ENCODE data around the gene TRIM47. TPM values are rescaled to one million over a fixed set of nuclear protein-coding genes. Genes with fewer than 3 reads are reported as not detected.
"Not testable (repeated sequence)": the region's sequence is repeated elsewhere in the genome, so short reads cannot be mapped to it uniquely, and the experiment has no call there.

Gene TRIM47
- total RNA-seq, 2 donors from 2014 or later = 16.5 to 24.1 TPM

DNA sequence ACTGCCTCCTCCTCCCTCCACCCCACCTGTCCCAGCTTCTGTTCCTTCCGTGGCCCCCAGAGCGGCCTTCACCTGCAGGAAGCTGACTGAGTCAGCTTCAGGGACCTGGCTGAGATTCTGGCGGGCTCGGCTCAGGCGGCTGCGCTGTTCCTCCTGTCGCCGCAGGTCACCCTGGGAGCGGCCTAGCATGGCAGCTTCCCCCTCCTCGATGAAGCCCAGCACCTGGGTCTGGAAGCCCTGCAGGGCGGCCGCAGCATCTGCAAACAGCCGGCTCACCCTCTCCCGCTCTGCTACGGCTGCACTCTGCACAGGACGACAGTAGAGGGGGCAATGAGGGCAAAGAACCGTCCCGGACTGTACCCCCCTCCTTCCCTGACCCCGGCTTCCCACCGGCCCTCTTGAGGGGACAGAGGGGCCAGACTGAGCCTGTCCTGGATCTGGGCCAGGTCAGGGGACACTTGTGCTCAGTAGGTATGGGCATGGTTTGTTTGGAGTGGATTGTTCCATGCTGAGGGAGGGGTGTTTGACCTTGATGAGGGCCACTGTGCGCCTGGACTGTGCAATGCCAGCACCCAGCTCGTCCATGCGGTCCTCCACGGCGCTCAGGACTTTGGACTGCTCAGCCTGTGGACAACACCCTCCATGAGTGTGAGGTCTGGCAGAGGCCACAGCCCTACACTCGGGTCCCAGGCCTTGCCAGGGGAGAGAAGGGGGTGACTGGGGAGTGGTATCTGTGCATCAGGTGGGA lies 2.0 kb downstream of the TRIM47 start:
- Mint-ChIP-seq H3K9me3 (no peaks in the 10 kb centered on the region), H3K36me3 (ENCODE audit: insufficient read depth in 2 of 2) (no peaks in the 10 kb centered on the region), H3K27me3 (ENCODE audit: low read depth) (no peaks in the 10 kb centered on the region), H3K27ac (peak overlapping the region; percentile 7), H3K4me1 (ENCODE audit: low read depth) (peaks cover 40% of the 10 kb centered on the region), H3K4me3 (peak overlapping the region; percentile 73 to 94)
- DNase-seq (peak; percentile 70 to 72), ATAC-seq (replicated peaks in 1 of 2) (peak; percentile 56 to 59)

DNA sequence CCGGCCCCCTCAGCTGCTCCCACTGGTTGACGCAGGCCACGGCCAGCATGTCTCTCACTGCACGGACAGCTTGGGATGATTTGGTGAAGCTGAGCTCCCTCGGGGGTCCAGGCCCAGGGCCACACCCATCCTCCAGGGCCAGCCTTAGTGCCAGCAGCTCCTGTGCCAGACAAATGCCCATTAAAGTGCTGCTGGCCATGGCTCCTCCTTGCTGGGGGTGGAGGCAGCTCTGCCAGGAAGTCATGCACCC lies 2.5 kb downstream of the TRIM47 start:
- no peaks in the 10 kb centered on the region for H3K27me3 Mint-ChIP-seq (ENCODE audit: low read depth)
- no peaks in the 10 kb centered on the region for H3K9me3 Mint-ChIP-seq
- peak overlapping the region; percentile 73 to 94 for H3K4me3 Mint-ChIP-seq

DNA sequence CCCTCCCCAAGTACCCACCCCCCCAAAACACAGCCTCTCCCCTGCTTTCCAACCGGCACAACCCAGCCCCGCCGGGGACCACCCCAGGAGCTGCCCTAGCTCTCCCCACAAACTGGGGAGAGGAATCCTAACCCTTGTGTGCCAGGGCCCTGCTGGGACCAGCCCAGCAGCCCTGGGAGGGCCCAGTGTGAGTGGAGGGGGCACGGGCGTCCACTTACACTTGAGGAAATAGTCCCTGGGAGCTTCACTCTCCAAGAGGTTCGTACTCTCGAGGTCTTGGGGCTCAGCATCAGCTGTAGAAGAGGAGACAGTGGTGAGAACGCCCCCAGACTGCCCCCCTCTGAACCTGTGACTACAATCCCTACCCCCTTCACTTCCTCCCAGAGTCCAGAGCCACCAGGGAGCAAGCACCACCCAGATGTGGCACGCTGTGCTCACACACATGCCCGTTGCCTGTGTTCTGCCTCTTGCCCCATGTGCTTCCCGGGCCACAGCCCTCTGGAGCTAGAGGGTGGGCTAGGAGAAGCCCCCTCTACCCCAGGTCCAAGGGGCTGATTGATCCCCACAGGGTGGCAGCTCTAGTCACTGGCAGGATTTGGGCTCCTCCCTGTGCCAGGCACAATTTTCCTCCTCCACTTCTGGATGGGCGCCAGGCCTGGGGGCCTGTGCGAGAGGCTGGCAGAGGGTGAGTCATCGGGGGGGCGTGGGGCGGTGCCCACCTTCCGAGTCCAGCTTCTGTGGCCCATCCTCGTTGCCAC lies 3.0 kb downstream of the TRIM47 start:
- Mint-ChIP-seq H3K4me3 (peak overlapping the region; percentile 73 to 94), H3K27ac (peak overlapping the region; percentile 7), H3K36me3 (ENCODE audit: insufficient read depth in 2 of 2) (no peaks in the 10 kb centered on the region), H3K4me1 (ENCODE audit: low read depth) (peaks cover 40% of the 10 kb centered on the region), H3K9me3 (no peaks in the 10 kb centered on the region), H3K27me3 (ENCODE audit: low read depth) (no peaks in the 10 kb centered on the region)
- DNase-seq (no peak), ATAC-seq (replicated peaks in 1 of 2) (no peak)

More for the DNA sequence above, 2.5 kb downstream of the TRIM47 start:
- ATAC-seq (replicated peaks in 1 of 2) (no peak), DNase-seq (no peak)
- peaks cover 40% of the 10 kb centered on the region for H3K4me1 Mint-ChIP-seq (ENCODE audit: low read depth)
- H3K36me3 Mint-ChIP-seq (ENCODE audit: insufficient read depth in 2 of 2) = no peaks in the 10 kb centered on the region
- H3K27ac Mint-ChIP-seq = peak overlapping the region; percentile 7

DNA sequence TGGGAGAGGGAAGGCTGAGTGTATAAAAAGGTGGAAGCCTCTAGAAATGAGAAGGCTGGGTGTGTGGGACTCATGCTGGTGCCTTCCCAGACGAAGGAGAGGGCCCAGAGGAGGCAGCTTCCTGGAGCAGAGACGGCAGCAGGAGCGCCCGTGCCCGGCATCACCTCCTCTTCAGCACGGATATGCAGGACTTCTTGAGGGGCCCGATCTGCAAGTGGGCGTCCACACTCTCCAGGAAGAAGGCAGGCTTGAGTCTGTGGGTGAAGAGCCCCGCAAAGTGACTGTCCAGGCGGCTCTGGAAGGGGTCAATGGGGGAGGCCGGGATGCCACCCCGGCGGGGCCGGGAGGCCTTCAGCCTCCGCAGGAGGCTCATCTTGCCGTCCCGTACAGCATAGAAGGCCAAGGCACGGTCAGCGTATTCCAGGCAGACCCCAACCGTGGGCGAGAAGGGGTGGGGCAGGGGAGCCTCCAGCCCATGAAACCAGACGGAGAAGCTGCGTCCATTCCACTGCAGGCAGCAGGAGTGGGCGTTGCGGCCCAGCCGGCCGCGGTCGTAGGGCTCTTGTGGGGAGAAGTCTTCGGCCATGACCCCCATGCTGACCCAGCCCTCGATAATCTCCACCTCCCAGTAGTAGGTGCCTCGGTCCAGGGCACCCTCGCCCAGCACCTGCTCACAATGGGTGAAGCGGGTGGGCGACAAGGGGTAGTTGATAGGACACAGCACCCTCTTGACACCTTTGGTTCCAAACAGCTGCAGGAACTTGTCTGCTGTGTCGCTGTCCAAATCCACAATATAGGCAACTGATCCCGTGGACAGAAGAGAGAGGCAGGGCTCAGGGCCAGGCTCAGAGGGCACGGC lies 3.8 kb downstream of the TRIM47 start:
- Mint-ChIP-seq H3K9me3 (no peaks in the 10 kb centered on the region), H3K4me1 (ENCODE audit: low read depth) (peaks cover 40% of the 10 kb centered on the region), H3K4me3 (peak overlapping the region in 1 of 2 donors; percentile 25), H3K36me3 (ENCODE audit: insufficient read depth in 2 of 2) (no peaks in the 10 kb centered on the region), H3K27ac (no peak overlapping the region), H3K27me3 (ENCODE audit: low read depth) (no peaks in the 10 kb centered on the region)
- ATAC-seq (replicated peaks in 1 of 2) (no peak), DNase-seq (no peak)

DNA sequence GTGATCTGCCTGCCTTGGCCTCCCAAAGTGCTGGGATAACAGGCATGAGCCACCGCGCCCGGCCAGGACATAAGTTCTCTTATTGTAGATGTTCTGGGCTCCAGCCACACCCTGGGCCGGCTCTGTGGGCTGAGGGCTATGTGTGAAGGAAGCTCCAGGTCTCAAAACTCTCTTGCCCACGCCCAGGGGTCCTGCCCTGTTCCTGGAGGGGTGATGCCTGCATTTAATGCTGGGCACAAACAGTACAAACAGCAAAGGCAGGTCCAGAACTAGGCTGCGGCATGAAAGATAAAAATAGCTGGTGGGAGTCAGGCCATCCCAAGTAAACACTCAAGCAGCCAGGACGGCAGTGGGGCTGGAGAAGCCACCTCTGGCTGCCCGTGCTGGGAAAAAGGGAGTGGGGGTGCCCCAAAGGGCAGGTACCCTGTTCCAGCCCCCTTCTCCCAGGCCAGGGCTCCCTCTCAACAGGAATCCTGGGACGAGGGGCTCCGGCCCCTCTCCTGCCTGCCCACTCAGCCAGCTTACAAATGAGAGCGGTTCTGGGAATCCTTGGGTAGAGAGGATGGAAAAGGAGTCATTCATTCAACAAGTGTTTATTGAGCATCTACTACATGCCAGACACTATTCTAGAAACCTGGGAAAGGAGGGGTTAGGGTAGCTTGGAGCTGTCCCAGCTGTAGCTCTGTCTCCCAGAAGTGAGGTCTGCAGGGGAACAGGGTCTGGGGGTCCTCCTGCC lies 4.6 kb downstream of the TRIM47 start:
- H3K4me3 Mint-ChIP-seq = peak overlapping the region in 1 of 2 donors; percentile 25
- ATAC-seq (replicated peaks in 1 of 2) = no peak
- H3K27ac Mint-ChIP-seq = no peak overlapping the region
- no peaks in the 10 kb centered on the region for H3K36me3 Mint-ChIP-seq (ENCODE audit: insufficient read depth in 2 of 2)
- no peaks in the 10 kb centered on the region for H3K27me3 Mint-ChIP-seq (ENCODE audit: low read depth)
- H3K4me1 Mint-ChIP-seq (ENCODE audit: low read depth) = peaks cover 36% of the 10 kb centered on the region
- H3K9me3 Mint-ChIP-seq = no peaks in the 10 kb centered on the region
- DNase-seq = no peak

DNA sequence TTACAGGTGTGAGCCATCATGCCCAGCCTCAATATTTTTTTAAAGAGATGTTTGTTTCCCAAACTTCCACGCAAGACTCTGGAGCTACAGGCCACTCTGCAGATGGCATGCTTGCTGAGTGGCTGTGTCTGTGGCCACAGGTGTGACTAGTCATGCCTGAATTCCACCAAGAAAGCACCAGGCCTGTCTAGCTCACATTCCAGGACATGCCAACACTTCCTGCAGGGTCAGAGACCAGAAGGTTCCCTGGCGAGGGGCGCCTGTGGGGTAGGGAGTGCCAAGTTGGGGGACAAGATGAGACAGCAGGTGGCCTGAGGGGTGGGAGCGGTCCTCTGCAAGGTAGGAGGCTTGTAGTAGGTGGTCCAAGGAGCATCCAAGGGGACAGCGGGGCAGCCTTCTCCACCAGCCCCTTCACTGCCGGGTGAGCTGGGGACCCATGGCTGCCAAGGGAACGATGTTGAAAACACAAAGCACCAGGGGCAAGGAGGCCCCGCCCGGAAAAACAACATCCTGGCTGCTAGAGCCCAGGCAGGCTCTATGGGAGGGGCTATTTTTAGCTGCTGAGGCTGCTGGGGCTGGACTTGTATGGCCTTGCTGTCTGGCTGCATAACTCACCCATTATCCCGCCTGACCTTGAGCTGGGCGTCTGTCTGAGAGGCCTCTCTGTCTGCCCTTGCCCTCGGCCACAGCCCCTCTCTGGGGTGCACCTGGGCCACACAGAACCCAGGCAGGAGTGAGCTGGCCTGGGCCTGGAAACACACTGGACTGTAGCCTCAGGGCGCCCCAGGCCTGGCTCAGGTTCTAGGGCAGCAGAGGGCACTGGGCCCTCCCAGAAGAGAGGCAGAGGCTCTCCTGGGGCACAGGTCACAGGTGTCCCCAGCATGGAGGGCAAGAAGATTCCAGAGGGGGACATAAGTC lies 5.7 kb downstream of the TRIM47 start:
- Mint-ChIP-seq H3K36me3 (ENCODE audit: insufficient read depth in 2 of 2) (no peaks in the 10 kb centered on the region), H3K4me3 (no peak overlapping the region), H3K27me3 (ENCODE audit: low read depth) (no peaks in the 10 kb centered on the region), H3K4me1 (ENCODE audit: low read depth) (peaks cover 33% of the 10 kb centered on the region), H3K27ac (no peak overlapping the region), H3K9me3 (no peaks in the 10 kb centered on the region)
- ATAC-seq (replicated peaks in 1 of 2) (no peak), DNase-seq (peak in 1 of 2 donors; percentile 42)

DNA sequence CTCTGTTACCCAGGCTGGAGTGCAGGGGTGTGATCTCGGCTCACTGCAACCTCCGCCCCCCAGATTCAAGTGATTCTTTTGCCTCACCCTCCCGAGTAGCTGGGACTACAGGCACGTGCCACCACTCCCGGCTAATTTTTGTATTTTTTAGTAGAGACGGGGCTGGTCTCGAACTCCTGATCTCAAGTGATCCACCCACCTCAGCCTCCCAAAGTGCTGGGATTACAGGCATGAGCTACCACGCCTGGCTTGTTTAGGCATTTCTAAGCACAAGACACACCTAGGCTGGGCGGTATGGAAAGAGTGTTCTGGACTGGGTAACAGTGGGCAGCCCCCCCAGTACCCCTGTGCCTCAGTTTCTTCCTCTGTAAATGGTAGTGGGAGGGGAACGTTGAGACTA lies 8.2 kb downstream of the TRIM47 start:
- not testable (repeated sequence) for H3K9me3 Mint-ChIP-seq; H3K27ac Mint-ChIP-seq; H3K27me3 Mint-ChIP-seq (ENCODE audit: low read depth); ATAC-seq (replicated peaks in 1 of 2); H3K36me3 Mint-ChIP-seq (ENCODE audit: insufficient read depth in 2 of 2); DNase-seq; H3K4me3 Mint-ChIP-seq
- peaks cover 20% of the 10 kb centered on the region for H3K4me1 Mint-ChIP-seq (ENCODE audit: low read depth)

DNA sequence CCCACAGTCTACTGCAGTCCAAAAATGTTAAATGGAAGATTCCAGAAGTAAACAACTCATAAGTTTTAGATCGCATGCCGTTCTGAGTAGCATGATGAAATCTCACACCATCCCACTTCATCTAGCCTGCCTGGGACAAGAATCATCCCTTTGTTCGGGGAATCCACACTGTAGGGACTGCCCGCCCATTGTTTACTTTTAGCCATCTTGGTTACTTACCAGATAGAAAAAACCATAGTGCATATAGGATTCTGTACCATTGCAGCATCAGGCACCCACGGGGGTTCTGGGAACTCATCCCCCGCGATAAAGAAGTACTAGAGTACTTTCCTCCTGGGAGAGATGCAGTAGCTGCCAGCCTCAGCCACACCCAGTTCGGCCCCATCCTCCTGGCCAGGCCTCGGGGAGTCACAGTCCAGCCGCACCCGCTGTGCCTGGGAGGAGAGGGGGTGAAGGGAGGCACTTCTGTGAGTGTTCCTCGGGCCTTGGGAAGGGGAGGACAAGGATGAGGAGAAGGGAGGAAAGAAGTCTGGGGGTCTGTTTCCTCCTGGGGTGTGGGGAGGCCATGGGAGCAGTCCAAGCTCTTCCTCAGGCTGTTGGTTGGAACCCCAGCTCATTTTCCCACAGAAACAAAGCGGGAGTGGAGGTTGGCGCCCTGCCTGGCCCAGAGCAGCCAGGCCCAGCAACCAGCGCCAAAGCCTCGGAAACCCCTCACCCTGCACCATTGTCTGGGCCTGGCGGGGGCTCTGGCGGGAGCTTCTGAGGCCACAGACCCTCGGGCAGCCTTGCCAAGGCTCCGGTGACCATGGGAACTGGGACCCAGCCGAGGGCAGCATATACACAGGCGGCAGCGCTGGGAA lies 8.9 kb downstream of the TRIM47 start:
- ATAC-seq (replicated peaks in 1 of 2) (no peak), DNase-seq (no peak)
- no peak overlapping the region for H3K27ac Mint-ChIP-seq
- H3K4me3 Mint-ChIP-seq = no peak overlapping the region
- peaks cover 28% of the 10 kb centered on the region for H3K4me1 Mint-ChIP-seq (ENCODE audit: low read depth)
- no peaks in the 10 kb centered on the region for H3K36me3 Mint-ChIP-seq (ENCODE audit: insufficient read depth in 2 of 2)
- no peaks in the 10 kb centered on the region for H3K27me3 Mint-ChIP-seq (ENCODE audit: low read depth)
- no peaks in the 10 kb centered on the region for H3K9me3 Mint-ChIP-seq

DNA sequence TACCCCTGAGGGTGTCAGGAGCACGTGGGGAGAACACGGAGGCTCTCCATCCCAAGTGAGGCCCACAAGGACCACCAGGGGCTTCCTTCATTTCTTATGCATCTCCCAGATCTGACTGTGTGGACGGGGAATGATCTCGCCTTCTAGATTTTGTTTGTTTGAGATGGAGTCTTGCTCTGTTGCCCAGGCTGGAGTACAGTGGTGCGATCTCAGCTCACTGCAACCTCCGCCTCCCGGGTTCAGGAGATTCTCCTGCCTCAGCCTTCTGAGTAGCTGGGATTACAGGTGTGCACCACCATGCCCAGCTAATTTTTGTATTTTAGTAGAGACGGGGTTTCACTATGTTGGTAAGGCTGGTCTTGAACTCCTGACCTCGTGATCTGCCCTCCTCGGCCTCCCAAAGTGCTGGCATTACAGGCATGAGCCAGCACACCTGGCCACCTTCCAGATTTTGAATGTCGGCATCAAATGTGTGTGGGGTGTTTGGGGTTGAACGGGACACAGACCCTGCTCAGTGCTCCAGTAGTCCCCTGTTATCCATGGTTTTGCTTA lies 9.6 kb downstream of the TRIM47 start:
- not testable (repeated sequence) for ATAC-seq (replicated peaks in 1 of 2); H3K9me3 Mint-ChIP-seq; DNase-seq; H3K27ac Mint-ChIP-seq; H3K4me3 Mint-ChIP-seq; H3K36me3 Mint-ChIP-seq (ENCODE audit: insufficient read depth in 2 of 2); H3K27me3 Mint-ChIP-seq (ENCODE audit: low read depth)
- peaks cover 33% of the 10 kb centered on the region for H3K4me1 Mint-ChIP-seq (ENCODE audit: low read depth)

DNA sequence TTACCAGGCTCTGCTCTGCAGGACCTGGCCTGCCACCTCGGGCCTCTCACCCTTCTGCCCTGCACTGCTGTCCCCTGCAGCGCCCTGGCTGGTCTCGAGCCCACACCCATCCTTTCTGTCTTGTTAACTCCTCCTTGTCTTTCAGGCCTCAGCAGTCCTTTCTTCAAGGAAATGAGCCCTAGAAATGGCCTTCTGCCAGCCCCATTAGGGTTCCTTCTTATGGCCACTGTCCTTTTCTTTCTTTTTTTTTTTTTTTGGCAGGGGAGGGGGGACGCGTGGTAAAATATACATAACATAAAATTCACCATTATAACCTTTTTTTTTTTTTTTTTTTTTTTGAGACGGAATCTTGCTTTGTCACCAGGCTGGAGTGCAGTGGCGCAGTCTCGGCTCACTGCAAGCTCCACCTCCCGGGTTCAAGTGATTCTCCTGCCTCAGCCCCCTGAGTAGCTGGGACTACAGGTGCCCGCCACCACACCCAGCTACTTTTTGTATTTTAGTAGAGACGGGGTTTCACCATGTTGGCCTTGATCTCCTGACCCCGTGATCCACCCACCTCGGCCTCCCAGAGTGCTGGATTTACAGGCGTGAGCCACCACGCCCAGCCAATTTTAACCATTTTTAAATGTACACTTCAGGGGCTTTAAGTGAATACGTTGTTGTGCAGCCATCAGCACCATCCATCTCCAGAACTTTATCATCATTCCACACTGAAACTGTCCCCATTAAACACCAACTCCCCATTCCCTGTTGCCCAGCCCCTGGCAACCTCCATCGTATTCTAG lies 12.8 kb downstream of the TRIM47 start:
- Mint-ChIP-seq H3K27ac (peak overlapping the region; percentile 51), H3K4me1 (ENCODE audit: low read depth) (peaks cover 21% of the 10 kb centered on the region), H3K4me3 (peak overlapping the region in 1 of 2 donors; percentile 65)
- H3K36me3 Mint-ChIP-seq (ENCODE audit: insufficient read depth in 2 of 2); ATAC-seq (replicated peaks in 1 of 2); DNase-seq; H3K27me3 Mint-ChIP-seq (ENCODE audit: low read depth); H3K9me3 Mint-ChIP-seq: not testable (repeated sequence)

Measured in activated T-cell treated with anti-CD3 and anti-CD28 coated beads, Interleukin-2, amount 50 U/mL, for 72 hours (primary cell).